Mucosa of stomach (tissue), 1 donor: Measurements from ENCODE around the gene SLFN14.

ENCODE experiments used
- H3K27me3 ChIP-seq: one replicate; pipeline ENCODE4 v1.7.0; 2013; ENCODE audit warnings: mild to moderate bottlenecking, low read length; ENCODE audit not compliant: control insufficient read depth, insufficient read depth
- H3K36me3 ChIP-seq: one replicate; pipeline ENCODE4 v1.7.0; 2013; ENCODE audit warnings: low read length; ENCODE audit not compliant: control insufficient read depth, insufficient read depth
- H3K4me1 ChIP-seq: one replicate; pipeline ENCODE4 v1.7.0; 2013; ENCODE audit warnings: mild to moderate bottlenecking, low read length; ENCODE audit not compliant: control insufficient read depth, insufficient read depth
- H3K4me3 ChIP-seq: one replicate; pipeline ENCODE4 v1.7.0; 2013; ENCODE audit warnings: low read length
- H3K9ac ChIP-seq: one replicate; pipeline ENCODE4 v1.7.0; 2013; ENCODE audit warnings: mild to moderate bottlenecking, low read length, moderate library complexity
- H3K9me3 ChIP-seq: one replicate; pipeline ENCODE4 v1.7.0; 2013; ENCODE audit warnings: mild to moderate bottlenecking, low read length, moderate library complexity; ENCODE audit not compliant: control insufficient read depth
- donor health status: Pancreatic carcinoma.

The SLFN14 gene

DNA sequence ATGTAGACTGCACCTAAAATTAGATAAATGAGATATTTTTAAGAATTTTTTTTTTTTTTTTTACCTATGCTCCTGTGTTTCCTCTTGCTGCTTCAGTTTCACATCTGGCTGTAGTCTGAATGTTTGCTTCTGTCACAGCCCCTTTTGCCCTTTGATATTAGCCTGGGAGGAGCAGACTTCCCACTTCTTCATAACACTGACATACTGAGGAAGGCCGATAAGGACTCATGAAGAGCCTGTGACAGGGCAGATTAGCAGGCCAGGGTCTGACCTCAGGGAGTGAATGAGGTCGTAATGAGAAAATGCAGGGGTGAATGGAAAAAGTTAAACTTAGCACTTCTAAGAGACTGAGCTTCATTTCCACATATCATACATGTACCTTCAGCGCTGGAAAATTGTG, at the start of gene SLFN14:
Gene SLFN14 (minus strand): TSS at position 117 of the 400 bp plus-strand sequence. CDS start 2,757 bp downstream, outside the sequence.
- H3K9ac ChIP-seq = no peak within 1 kb of the TSS
- peaks cover 9% of the 10 kb centered on the region for H3K27me3 ChIP-seq
- H3K4me3 ChIP-seq = no peak within 1 kb of the TSS
- H3K36me3 ChIP-seq = no peaks in the 10 kb centered on the region
- H3K4me1 ChIP-seq = no peaks in the 10 kb centered on the region
- H3K9me3 ChIP-seq = no peaks in the 10 kb centered on the region

DNA sequence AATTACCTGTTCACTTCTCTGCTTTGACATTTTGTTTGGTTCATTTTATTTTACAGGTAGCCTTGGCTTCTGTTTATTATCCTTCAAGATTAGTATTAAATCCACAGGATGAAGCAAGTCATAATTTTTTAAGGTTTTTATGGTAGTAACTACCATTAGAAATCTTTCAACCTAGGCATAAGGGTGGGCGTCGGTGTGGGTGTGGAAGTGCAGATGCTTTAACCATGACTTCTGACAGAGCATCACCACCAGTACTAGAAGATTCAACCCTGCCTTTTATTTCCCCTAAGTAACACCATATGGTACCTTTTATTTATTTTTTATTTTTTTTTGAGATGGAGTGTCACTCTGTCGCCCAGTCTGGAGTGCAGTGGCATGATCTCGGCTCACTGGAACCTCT, 49.2 kb upstream of the SLFN14 start:
- Histone ChIP-seq H3K27me3 (no peaks in the 10 kb centered on the region), H3K9me3 (no peaks in the 10 kb centered on the region), H3K36me3 (no peaks in the 10 kb centered on the region), H3K4me1 (no peaks in the 10 kb centered on the region), H3K4me3 (no peak overlapping the region), H3K9ac (no peak overlapping the region)

DNA sequence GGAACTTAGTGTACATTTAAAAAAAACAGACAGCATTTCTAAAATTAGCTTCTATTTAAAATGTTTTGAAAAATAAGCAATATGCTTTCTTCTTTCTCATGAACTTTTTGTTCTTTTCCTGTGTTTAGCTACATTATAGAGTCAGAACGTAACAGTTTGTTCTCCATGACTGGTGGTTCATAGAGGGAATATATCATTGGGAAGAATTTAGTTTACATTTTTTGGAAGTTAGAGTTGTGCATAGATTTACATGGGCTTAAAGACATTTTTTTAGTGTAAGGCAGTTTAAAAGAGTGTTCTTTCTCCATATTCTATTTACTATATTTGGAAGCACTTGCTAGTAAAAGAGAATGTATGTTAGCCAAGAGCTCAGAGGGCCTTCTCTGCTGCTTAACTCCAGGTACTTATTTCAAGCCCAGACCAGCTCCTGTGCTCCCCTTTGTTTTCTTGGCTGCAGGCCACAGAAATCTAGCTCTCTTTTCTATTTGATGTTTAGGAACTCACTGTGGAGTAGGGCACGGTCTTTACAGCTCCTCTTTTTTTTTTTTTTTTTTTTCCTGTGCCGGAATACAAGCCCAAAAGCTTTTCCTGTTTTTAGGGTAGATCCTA, 46.7 kb upstream of the SLFN14 start:
- no peaks in the 10 kb centered on the region for H3K36me3 ChIP-seq
- no peaks in the 10 kb centered on the region for H3K27me3 ChIP-seq

DNA sequence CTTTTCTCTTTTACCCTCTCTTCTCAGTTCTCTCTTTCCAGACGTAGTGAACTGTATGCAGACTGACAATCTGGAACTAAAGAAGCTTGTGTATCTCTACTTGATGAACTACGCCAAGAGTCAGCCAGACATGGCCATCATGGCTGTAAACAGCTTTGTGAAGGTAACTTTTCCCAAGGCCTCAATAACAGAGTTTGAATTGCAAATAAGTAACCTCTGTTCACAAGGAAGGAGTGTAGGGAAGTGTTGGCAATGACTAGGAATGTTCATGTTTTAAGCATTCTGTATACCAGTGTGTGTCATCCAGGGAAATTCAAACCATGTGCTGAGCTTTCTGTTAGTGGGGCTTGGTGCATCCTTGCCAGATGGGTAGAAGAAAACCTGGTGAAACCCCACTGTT, 45.1 kb upstream of the SLFN14 start:
- H3K9me3 ChIP-seq = no peaks in the 10 kb centered on the region
- H3K4me3 ChIP-seq = no peak overlapping the region
- H3K9ac ChIP-seq = no peak overlapping the region
- H3K36me3 ChIP-seq = no peaks in the 10 kb centered on the region
- H3K4me1 ChIP-seq = no peaks in the 10 kb centered on the region
- H3K27me3 ChIP-seq = no peaks in the 10 kb centered on the region

More for the DNA sequence above, 46.7 kb upstream of the SLFN14 start:
- Histone ChIP-seq H3K9ac (no peak overlapping the region), H3K4me3 (no peak overlapping the region), H3K9me3 (no peaks in the 10 kb centered on the region), H3K4me1 (no peaks in the 10 kb centered on the region)

DNA sequence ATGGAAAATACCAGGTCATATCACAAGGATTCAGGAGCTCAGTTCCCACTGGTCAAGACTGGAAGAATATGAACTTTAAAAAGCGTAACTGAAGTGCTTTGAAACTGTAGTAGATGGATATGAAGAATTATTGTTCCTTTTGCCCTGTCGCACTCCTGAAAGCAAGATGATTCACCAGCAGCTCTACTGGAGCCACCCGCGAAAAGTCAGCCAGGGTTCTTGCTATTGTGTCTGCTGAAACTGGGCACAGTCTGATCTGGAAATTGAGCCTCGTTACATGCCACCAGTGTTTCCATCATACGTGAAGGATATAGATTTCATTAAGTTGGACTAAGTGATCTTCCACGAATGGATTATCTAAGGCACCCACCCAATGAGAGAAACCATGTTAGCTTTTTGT, 43.1 kb upstream of the SLFN14 start:
- no peaks in the 10 kb centered on the region for H3K27me3 ChIP-seq
- H3K4me3 ChIP-seq = no peak overlapping the region
- no peak overlapping the region for H3K9ac ChIP-seq
- H3K4me1 ChIP-seq = no peaks in the 10 kb centered on the region
- no peaks in the 10 kb centered on the region for H3K36me3 ChIP-seq
- no peaks in the 10 kb centered on the region for H3K9me3 ChIP-seq

DNA sequence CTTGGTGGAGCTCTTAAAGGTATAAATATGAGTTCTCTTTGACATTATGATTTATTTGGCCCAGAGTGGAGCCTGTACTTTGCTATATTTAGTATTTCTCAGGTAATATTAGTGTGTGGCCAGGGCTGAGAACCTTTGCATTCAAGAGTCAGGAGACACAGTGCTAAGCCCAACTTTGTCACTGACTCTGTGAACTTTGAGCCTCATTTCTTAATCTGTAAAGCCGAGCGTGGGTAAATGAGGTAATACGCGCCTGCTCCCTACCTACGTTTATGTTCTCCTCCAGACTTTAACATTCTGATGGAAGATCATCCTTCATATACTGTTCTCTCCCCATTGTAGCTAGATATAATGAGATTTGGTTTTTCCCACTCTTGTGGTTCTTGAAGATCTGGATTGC, 37.0 kb upstream of the SLFN14 start:
- Histone ChIP-seq H3K9ac (no peak overlapping the region), H3K4me1 (no peaks in the 10 kb centered on the region), H3K4me3 (no peak overlapping the region), H3K36me3 (peaks cover 11% of the 10 kb centered on the region), H3K9me3 (no peaks in the 10 kb centered on the region), H3K27me3 (no peaks in the 10 kb centered on the region)

DNA sequence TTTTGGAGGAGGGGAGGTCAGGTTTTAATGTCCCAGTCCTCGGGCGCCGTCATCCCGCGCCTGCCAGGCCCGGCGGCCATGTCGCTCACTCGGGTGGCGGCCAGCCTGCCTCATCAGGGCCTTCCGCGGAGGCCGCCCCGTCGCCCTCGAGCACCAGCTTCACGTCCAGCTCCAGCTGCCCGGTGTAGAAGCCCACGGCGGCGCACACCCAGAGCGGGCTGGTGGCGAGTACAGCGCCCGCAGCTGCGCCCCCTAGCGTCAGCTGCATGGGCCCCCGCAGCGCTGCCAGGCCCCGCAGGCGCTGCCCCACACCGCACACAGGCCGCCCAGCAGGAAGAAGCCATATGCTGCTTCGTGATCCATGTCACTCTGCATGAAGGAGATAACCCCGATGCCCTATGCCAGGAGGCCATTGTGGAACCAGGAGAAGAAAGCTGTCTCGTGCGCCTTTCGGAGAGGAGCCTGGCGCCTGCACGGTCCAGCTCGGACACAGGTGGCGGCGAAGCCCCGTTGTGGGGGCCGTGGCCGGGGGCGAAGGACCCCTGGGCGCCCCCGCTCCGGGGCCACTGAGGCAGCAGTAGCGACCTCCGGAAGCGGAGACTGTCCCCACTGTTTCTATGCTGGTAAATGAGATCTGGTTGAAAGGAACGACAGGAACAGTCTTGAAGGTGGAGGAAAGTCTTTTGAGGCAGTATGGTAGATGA, 36.1 kb upstream of the SLFN14 start:
- no peak overlapping the region for H3K9ac ChIP-seq
- no peaks in the 10 kb centered on the region for H3K27me3 ChIP-seq
- no peak overlapping the region for H3K4me3 ChIP-seq
- no peaks in the 10 kb centered on the region for H3K9me3 ChIP-seq
- H3K4me1 ChIP-seq = no peaks in the 10 kb centered on the region
- H3K36me3 ChIP-seq = peaks cover 11% of the 10 kb centered on the region

DNA sequence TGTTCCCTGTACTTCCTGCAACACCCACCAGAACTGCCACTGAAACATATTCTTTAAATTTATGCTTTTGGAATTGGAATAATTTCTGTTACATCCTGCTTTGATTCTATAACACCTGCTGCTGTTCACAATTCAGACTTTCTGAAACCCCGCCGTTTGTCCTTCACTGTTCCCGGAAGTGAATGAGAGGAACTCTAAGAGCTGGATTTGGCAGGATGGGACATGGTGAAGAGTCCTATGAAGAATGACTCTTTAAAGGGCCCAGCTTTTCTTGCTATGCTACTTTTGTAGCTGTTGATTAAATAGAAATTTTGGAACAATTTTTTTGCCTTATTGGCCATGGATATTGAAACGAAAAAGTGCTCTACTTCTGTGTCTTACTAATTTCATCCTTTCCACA, 35.5 kb upstream of the SLFN14 start:
- Histone ChIP-seq H3K4me3 (no peak overlapping the region), H3K36me3 (peaks cover 11% of the 10 kb centered on the region), H3K9ac (no peak overlapping the region), H3K27me3 (no peaks in the 10 kb centered on the region), H3K4me1 (no peaks in the 10 kb centered on the region), H3K9me3 (no peaks in the 10 kb centered on the region)

DNA sequence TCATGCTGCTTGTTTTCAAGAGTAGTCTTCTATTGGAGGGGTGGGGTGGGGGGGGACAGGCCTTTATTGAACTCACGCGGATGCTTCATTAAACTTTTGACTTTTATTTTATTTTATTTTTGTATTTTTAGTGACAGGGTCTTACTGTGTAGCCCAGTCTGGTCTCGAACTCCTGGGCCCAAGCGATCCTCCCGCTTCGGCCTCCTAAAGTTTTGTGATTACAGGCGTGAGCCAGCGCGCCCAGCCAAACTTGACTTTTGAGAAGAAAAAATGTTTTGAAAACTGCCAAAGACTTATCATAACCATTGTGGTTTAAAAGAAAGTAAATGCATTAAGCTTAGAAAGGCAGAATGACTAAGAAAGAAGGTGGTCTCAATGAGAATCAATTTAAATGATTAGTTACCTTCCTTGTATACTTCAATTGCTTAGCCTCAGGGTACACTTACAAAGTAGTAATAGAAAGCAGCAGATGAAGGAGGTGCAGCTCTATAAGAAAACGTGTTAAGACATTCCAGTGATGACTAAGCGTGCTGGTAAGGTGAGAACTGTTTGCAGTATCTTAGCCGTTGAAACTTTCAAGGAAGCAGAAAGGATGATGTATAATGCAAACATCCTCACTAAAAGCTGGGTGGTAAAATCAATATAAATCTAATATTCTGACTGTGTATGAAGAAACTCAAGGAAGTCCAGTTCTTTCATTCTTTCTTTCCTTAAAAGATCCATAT, 27.7 kb upstream of the SLFN14 start:
- Histone ChIP-seq H3K9me3 (no peaks in the 10 kb centered on the region), H3K9ac (peak overlapping the region; percentile 91), H3K36me3 (no peaks in the 10 kb centered on the region), H3K4me1 (peaks cover 8% of the 10 kb centered on the region), H3K27me3 (no peaks in the 10 kb centered on the region), H3K4me3 (peak overlapping the region; percentile 75)

DNA sequence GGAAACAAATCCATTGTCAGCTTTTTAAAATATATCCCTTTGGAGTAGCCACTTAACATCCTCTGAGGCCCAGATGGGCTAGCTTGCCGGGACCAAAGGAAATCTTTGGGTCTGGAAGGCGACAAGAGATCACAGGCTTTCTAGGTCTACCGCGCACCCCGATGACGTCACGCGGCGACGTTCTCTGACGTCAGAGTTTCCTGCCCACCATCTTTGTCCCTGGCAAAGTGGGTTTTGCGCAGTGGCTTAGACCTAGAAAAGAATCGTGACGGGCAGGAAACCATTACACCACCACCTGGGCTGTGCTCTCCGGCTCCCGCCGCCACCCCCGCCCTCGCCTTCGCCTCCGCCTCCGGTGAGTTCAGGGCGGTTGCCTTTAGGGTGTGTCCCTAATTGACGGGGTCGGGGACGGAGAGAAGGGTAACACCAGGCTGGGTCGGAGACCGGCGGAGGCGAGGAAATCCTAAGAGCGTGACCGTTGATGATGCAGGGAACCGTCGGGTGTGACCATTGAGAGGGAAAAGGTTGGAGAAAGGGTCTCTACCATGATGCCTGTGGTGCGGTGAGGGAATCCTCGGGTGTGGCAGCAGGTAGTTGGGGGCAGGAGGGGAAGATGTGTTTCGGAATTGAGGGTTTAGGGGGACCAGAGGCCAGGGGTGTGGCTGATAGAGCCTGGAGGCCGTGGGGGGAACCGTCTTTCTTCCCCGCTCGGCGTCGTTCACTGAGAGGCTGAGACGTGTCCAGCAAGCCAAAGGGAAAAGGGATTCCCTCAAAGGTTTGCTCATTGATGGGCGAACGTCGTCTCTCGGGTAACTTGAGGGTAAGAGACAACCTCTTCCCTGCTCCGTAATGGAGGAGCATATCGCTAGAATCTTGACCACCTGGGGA, 26.7 kb upstream of the SLFN14 start, which contains the start of gene AP2B1:
Gene AP2B1 (plus strand): TSS at position 249 of the 888 bp plus-strand sequence. CDS start 6,709 bp downstream, outside the sequence.
- Histone ChIP-seq H3K4me1 (peaks cover 8% of the 10 kb centered on the region), H3K27me3 (no peaks in the 10 kb centered on the region), H3K36me3 (no peaks in the 10 kb centered on the region), H3K9me3 (no peaks in the 10 kb centered on the region), H3K9ac (peak within 1 kb of the TSS; percentile 91), H3K4me3 (peak within 1 kb of the TSS; percentile 75)

DNA sequence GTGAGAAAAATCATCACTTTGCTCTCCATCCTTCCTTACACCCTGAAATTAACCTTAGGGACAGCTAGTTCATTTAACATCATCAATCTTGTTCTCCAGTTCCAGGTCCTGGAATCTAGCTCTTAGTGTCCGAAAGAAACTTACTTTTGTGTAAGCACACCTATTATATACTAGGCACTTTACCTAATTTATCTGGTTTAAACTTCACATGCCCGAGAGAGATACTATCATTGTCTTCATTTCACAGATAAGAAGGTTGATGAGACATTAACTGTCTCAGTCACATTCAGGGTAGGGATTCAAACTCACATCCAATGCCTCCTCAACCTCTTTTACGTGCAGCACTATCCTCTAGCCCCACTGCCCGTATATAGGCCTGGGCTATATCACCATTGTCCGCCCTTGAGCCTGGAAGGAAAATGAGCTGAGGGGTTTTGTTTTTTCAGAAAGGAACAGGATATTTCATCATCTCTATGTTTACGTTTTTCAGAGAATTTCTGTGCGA, 26.0 kb upstream of the SLFN14 start:
- H3K4me3 ChIP-seq = peak overlapping the region; percentile 75
- H3K9ac ChIP-seq = peak overlapping the region; percentile 91
- H3K4me1 ChIP-seq = peaks cover 8% of the 10 kb centered on the region
- H3K9me3 ChIP-seq = no peaks in the 10 kb centered on the region
- H3K27me3 ChIP-seq = no peaks in the 10 kb centered on the region
- no peaks in the 10 kb centered on the region for H3K36me3 ChIP-seq
